HepG2 (cell line): ENCODE measurements around the gene SMG7. TPM values are rescaled to one million over a fixed set of nuclear protein-coding genes. Genes with fewer than 3 reads are reported as not detected.

Experiments
- AKNA ChIP-seq: sonication (generic); formaldehyde crosslinking; IDR thresholded peaks from 2 replicates; pipeline ENCODE4 v1.4.0; 2020; ENCODE audit warnings: missing genetic modification reagents, borderline replicate concordance
- ARID4A ChIP-seq: sonication (generic); formaldehyde crosslinking; IDR thresholded peaks from 2 replicates; pipeline ENCODE4 v1.5.0; 2020; ENCODE audit warnings: mild to moderate bottlenecking, missing genetic modification reagents, borderline replicate concordance
- BRD4 ChIP-seq: sonication (generic); formaldehyde crosslinking; IDR thresholded peaks from 2 replicates; pipeline ENCODE4 v1.4.0; 2020; ENCODE audit warnings: missing genetic modification reagents
- EED ChIP-seq: sonication (generic); formaldehyde crosslinking; IDR thresholded peaks from 2 replicates; pipeline ENCODE4 v1.5.0; 2020; ENCODE audit warnings: mild to moderate bottlenecking, missing genetic modification reagents
- ERF ChIP-seq: IDR thresholded peaks from 2 replicates; pipeline ENCODE4 v1.6.1; 2018; ENCODE audit warnings: missing biosample characterization, missing genetic modification reagents
- MTF1 ChIP-seq: sonication (generic); formaldehyde crosslinking; IDR thresholded peaks from 2 replicates; pipeline ENCODE4 v1.5.0; 2020; ENCODE audit warnings: missing genetic modification reagents
- NCOR1 ChIP-seq: fragments of 200-600 bp; sonication (generic); IDR thresholded peaks from 2 replicates; pipeline ENCODE4 v1.7.0; 2017; ENCODE audit warnings: antibody characterized with exemption, low read length, borderline replicate concordance
- PAX8 ChIP-seq: sonication (generic); formaldehyde crosslinking; IDR thresholded peaks from 2 replicates; pipeline ENCODE4 v1.8.0; 2022; ENCODE audit warnings: mild to moderate bottlenecking, missing genetic modification reagents, borderline replicate concordance
- RBM22 ChIP-seq: fragments of 200-400 bp; formaldehyde crosslinking; optimal IDR thresholded peaks from 2 replicates; pipeline ENCODE3; 2017; ENCODE audit warnings: mild to moderate bottlenecking, low read length, moderate library complexity
- TSC22D2 ChIP-seq: sonication (generic); formaldehyde crosslinking; IDR thresholded peaks from 2 replicates; pipeline ENCODE4 v1.5.1; 2020; ENCODE audit warnings: missing genetic modification reagents, mild to moderate bottlenecking, borderline replicate concordance
- ZNF10 ChIP-seq: sonication (generic); formaldehyde crosslinking; IDR thresholded peaks from 2 replicates; pipeline ENCODE4 v1.4.0; 2020; ENCODE audit warnings: mild to moderate bottlenecking, low read depth, missing genetic modification reagents, borderline replicate concordance
- ZNF317 ChIP-seq: sonication (generic); formaldehyde crosslinking; IDR thresholded peaks from 2 replicates; pipeline ENCODE4 v1.5.0; 2020; ENCODE audit warnings: mild to moderate bottlenecking, missing genetic modification reagents
- ZNF512 ChIP-seq: sonication (generic); formaldehyde crosslinking; IDR thresholded peaks from 2 replicates; pipeline ENCODE4 v1.4.0; 2020; ENCODE audit warnings: mild to moderate bottlenecking, missing genetic modification reagents
- ZNF678 ChIP-seq: sonication (generic); formaldehyde crosslinking; IDR thresholded peaks from 2 replicates; pipeline ENCODE4 v1.4.0; 2020; ENCODE audit warnings: mild to moderate bottlenecking, missing genetic modification reagents
- ZNF747 ChIP-seq: sonication (generic); formaldehyde crosslinking; IDR thresholded peaks from 2 replicates; pipeline ENCODE4 v1.8.1; 2023; ENCODE audit warnings: missing genetic modification reagents, mild to moderate bottlenecking, borderline replicate concordance
- ZUFSP ChIP-seq: sonication (generic); formaldehyde crosslinking; IDR thresholded peaks from 2 replicates; pipeline ENCODE4 v1.9.0; 2021; ENCODE audit warnings: missing genetic modification reagents, mild to moderate bottlenecking, borderline replicate concordance
- polyA plus RNA-seq, 8 experiments: library from polyadenylated mRNA; depleted of rRNA in 3 of 8; stranded (reverse) in 7 of 8; unstranded in 1 of 8; fragments of >200 nt; fragmentation: Illumina TruSeq in 4 of 8; extraction: Trizol in 4 of 8; gene quantifications; 2 replicates each; pipeline versions ENCODE4 v1.2.1 to v1.2.3, GENCODE V29; 2011 to 2016; ENCODE audit warnings: low read depth in 4 of 8, missing spikeins in 1 of 8, mixed read lengths in 1 of 8; ENCODE audit not compliant: insufficient read depth in 1 of 8
- total RNA-seq, 5 experiments: library from RNA; depleted of rRNA; stranded (reverse); fragments of >200 nt; fragmentation: Illumina TruSeq; extraction: Trizol; gene quantifications; 2 replicates each; pipeline ENCODE4 v1.2.3, GENCODE V29; 2016; ENCODE audit warnings: low read depth in 1 of 5

Gene SMG7
- total and polyA plus RNA-seq, 2 of the 13 experiments (the other 11 are each of a cell fraction or from before 2014, with no cell fraction given), result 14.9 to 27.9 TPM

GRCh38 chr1:183472488-183473216 lies at the start of gene SMG7 (continued):
- TF ChIP-seq ARID4A, result no peak; the same call in 1 of the 2 replicates
- no peak for TF ChIP-seq RBM22
- 0 out of 2 replicates have a peak, but pooled peaks have one; percentile 52 for TF ChIP-seq ZNF317 (CRISPR knock-in tag)
- no peak; the same call in 1 of the 2 replicates for TF ChIP-seq ZNF747 (CRISPR knock-in tag)
- no peak for TF ChIP-seq NCOR1
- TF ChIP-seq PAX8 (CRISPR knock-in tag), result no peak
- no peak for TF ChIP-seq AKNA (CRISPR knock-in tag)
- TF ChIP-seq ZNF678 (CRISPR knock-in tag), result no peak
- no peak for TF ChIP-seq ZNF10 (CRISPR knock-in tag)
- TF ChIP-seq ZUFSP (CRISPR knock-in tag), result no peak
- no peak for TF ChIP-seq ZNF512 (CRISPR knock-in tag)
- no peak for TF ChIP-seq MTF1 (CRISPR knock-in tag)
- TF ChIP-seq EED (CRISPR knock-in tag), result 0 out of 2 replicates have a peak, but pooled peaks have one; percentile 17
- no peak for TF ChIP-seq BRD4
- no peak for TF ChIP-seq ERF (CRISPR knock-in tag)
- no peak for TF ChIP-seq TSC22D2
